AG04449 (cell line): ENCODE data around the gene FANCL.
"Not testable (repeated sequence)": the region's sequence is repeated elsewhere in the genome, so short reads cannot be mapped to it uniquely, and the experiment has no call there.

Experiments
- CTCF ChIA-PET: fragments of 350-600 bp; formaldehyde crosslinking; extraction: SDS; loops from one replicate; lab custom pipeline; 2021; ENCODE audit warnings: antibody characterized with exemption; lab: Yijun Ruan, JAX
- POLR2A ChIA-PET: fragments of 400-600, 350-600 bp; formaldehyde crosslinking; extraction: SDS; loops from one replicate; lab custom pipeline; 2020; ENCODE audit warnings: antibody characterized with exemption, inconsistent platforms; lab: Yijun Ruan, JAX
- DNase-seq: peaks from one replicate; pipeline ENCODE4 v3.0.0-alpha.2; 2010; ENCODE audit warnings: low read depth, low spot score
- H3K4me3 ChIP-seq: 2 replicates; pipeline ENCODE4 v1.5.1; 2011; ENCODE audit warnings: low read depth, mild to moderate bottlenecking, control low read depth, low read length
- CTCF ChIP-seq: IDR thresholded peaks from one replicate; pipeline ENCODE4 v1.5.1; 2011; ENCODE audit warnings: mild to moderate bottlenecking, moderate library complexity, low read length, control low read depth, inconsistent platforms; ENCODE audit not compliant: insufficient read depth; ENCODE audit errors: missing control alignments

The FANCL gene

DNA sequence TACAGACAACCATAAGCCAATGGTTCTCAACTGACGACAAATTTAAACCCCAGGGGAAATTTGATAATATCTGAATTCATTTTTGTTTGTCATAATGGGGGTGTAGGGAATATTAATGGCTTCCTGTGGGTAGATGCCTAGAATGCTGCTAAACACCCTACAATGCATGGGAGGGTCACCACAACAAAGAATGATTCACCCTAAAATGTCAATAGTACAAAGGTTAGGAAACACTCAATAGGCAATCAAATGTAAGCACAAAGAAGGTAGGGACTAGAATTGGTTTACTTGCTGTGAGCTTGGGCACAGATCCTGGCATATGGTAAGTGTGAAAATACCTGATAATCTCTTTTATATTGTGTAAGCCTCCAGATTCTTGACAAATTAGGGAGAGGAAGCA, 20.1 kb upstream of the FANCL start:
- DNase-seq, result no peak
- no peak for TF ChIP-seq CTCF
- no peak overlapping the region for H3K4me3 ChIP-seq
- ChIA-PET CTCF (no interaction called here), POLR2A (no interaction called here)

- CTCF ChIA-PET, DNase-seq, H3K4me3 ChIP-seq, POLR2A ChIA-PET: not testable (repeated sequence)
Observed at GRCh38 chr2:58258456-58258855, 17.3 kb upstream of the FANCL start.

DNA sequence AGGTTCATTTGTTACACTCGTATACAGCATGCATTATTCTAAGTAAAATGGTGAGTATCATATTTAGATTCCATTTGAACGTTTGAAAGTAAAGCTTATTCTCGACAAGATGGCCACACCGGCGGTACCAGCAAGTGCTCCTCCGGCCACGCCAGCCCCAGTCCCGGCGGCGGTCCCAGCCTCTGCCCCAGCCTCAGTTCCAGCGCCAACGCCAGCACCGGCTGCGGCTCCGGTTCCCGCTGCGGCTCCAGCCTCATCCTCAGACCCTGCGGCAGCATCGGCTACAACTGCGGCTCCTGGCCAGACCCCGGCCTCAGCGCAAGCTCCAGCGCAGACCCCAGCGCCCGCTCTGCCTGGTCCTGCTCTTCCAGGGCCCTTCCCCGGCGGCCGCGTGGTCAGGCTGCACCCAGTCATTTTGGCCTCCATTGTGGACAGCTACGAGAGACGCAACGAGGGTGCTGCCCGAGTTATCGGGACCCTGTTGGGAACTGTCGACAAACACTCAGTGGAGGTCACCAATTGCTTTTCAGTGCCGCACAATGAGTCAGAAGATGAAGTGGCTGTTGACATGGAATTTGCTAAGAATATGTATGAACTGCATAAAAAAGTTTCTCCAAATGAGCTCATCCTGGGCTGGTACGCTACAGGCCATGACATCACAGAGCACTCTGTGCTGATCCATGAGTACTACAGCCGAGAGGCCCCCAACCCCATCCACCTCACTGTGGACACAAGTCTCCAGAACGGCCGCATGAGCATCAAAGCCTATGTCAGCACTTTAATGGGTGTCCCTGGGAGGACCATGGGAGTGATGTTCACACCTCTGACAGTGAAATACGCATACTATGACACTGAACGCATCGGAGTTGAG, 10.4 kb upstream of the FANCL start:
- H3K4me3 ChIP-seq, DNase-seq, CTCF ChIA-PET, POLR2A ChIA-PET: not testable (repeated sequence)

DNA sequence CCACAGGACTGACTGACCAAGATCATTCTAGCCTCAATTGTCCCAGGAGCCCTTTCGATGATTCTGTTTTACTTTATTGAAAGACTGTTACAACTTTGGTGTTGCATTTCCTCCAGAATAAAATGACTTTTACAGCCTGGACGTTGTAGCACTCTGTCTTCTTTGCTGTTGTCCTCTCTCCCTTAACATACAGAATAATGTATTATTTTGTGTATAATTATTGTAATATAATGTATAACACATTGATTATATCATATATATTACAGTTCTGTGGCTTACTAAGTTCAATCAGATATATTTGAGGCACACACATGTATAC, 380 bp upstream of the FANCL start:
- POLR2A ChIA-PET, result no interaction called here
- H3K4me3 ChIP-seq, result peak overlapping the region; percentile 88
- no peak for TF ChIP-seq CTCF
- no peak for DNase-seq
- CTCF ChIA-PET, result no interaction called here

DNA sequence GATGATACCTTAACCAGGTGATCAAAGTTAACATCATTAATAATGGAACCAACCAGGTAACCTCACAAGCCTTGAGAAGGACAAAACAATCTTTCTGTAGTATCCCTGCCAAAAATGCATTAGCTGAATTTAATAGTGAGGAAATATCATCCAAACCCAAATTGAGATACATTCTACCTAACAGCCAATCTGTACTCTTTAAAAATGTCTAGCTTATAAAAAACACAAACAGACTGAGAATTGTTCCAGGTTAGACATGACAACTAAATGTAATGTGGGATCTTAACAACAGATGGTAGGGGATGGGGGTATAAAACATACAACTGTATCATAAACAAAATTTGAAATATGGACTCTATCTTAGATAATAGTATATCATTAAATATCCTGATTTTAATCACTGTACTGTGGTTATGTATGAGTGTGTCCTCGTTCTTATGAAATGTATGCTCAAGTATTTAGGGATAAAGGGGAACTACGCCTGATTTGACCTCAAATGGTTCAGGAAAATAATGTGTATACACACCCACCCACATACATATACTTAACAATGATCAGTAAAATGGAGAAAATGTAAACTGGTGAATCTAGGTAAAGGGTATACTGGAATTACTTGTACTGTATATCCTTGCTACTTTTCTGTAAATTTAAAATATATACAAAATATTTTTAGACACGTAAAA, 1.7 kb downstream of the FANCL start:
- no peak overlapping the region for H3K4me3 ChIP-seq
- POLR2A ChIA-PET, result interaction anchor here (0.7 kb wide), 1 partner anchor 201 kb away, joined by 5 read pairs; no protein-coding TSS in a partner anchor

DNA sequence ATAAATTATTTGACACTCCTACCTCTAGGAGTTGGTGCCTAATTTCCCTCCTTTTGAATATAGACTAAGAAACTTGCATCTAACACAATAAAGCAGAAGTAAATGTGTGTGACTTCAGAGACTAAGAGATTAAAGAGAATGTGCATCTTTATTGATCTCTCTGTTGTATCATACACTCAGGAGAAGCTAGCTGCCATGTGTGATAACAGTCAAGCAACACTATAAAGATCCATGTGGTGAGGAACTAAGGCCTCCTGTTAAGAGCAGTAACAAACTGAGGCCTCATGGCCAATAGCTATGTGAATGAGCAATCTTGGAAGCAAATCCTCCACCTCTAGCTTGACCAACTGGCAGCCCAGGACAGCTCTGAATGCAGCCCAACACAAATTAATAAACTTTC, 3.4 kb downstream of the FANCL start:
- DNase-seq, result no peak
- no peak overlapping the region for H3K4me3 ChIP-seq
- no peak for TF ChIP-seq CTCF
- ChIA-PET CTCF (interaction anchor here (1.0 to 1.7 kb wide), 3 partner anchors 16 to 332 kb away, joined by 3 to 5 read pairs (median 4); no protein-coding TSS in a partner anchor), POLR2A (no interaction called here)

More for the DNA sequence above, 1.7 kb downstream of the FANCL start:
- DNase-seq, result no peak
- CTCF ChIA-PET, result interaction anchor here (1.7 kb wide), 1 partner anchor 17 kb away, joined by 4 read pairs; no protein-coding TSS in a partner anchor
- TF ChIP-seq CTCF, result no peak

DNA sequence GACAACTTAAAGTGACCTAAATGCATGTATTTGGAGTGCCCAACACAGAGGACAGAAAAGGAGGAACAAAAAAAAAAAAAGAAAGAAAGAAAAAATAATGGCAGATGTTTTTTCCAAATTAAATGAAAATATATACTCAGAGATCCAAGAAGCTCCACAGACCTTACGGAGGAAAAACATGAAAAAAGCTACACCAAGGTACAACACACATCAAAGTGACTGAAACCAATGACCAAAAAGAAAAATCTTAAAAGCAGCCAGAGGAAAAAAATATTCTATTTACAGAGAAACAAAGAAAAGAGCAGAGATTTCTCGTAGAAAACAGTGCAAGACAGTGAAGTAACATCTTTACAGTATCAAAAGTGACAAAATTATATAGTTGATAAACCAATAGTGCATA, 5.1 kb downstream of the FANCL start:
- ChIA-PET POLR2A (no interaction called here), CTCF (no interaction called here)
- H3K4me3 ChIP-seq, result no peak overlapping the region
- TF ChIP-seq CTCF, result no peak
- DNase-seq, result no peak
